Bronchial epithelial cell (primary cell): ENCODE results near the gene STK40. TPM values are rescaled to one million over a fixed set of nuclear protein-coding genes. Genes with fewer than 3 reads are reported as not detected.

Experiments
- DNase-seq: peaks from one replicate; pipeline ENCODE4 v3.0.0-alpha.2; 2010; ENCODE audit warnings: low read depth
- FAIRE-seq: peaks from 2 replicates; lab custom pipeline; 2011; peaks lifted over from hg19 to GRCh38; lab: Jason Lieb, UNC
- H3K27me3 ChIP-seq: 2 replicates; pipeline ENCODE4 v1.5.1; 2011; ENCODE audit warnings: low read length; ENCODE audit not compliant: control insufficient read depth, insufficient read depth
- H3K36me3 ChIP-seq: 2 replicates; pipeline ENCODE4 v1.5.1; 2011; ENCODE audit warnings: low read length; ENCODE audit not compliant: control insufficient read depth, insufficient read depth
- H3K4me3 ChIP-seq: 2 replicates; pipeline ENCODE4 v1.5.1; 2011; ENCODE audit warnings: mild to moderate bottlenecking, low read depth, low read length, control low read depth
- total RNA-seq: library from RNA; depleted of rRNA; stranded (reverse); fragments of >200 nt; gene quantifications from 2 replicates; pipeline ENCODE4 v1.2.1, GENCODE V29; 2014
- TF ChIP-seq, protein P1 (sequence below): IDR thresholded peaks from 2 replicates; pipeline ENCODE4 v1.5.1; 2011; ENCODE audit warnings: mild to moderate bottlenecking, moderate library complexity, low read length, control low read depth, inconsistent platforms; ENCODE audit not compliant: insufficient read depth, severe bottlenecking

The STK40 gene
- total RNA-seq, 1 donor from 2014 or later = 9.0 TPM

DNA sequence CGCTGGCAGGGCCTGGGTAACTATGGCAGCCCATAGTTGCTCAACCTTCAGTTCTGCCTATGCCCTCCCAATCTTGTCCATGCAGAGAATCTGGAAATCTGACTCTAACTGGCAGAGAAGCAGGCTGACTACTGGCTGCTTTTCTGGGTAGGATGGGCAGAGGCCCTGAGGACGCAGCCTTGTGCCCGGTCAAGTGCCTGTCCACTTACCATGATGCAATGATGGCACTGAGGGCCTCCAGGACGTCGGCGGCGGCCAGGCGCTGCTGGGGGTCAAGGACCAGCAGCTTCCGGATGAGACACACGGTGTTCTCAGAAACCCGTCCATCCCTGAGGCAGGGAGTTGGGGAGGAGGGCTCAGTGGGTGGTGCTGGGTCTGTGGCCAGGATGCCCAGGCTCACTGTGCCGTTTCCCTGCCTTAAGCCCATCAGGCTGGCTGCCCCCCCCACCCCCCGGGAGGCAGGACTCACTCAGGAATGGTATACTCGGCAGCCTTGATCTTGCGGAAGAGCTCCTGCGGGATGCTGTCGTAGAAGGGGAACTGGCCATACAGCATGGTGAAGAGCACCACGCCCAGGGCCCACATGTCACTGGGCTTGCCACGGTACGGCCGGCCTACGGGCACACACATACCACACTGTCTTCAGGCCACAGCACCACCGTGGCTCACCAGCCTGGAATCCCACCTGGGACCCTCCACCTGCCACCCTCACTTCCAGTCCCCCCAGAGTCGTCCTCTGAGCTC lies 41.9 kb downstream of the STK40 start:
- TF ChIP-seq, protein P1, sequence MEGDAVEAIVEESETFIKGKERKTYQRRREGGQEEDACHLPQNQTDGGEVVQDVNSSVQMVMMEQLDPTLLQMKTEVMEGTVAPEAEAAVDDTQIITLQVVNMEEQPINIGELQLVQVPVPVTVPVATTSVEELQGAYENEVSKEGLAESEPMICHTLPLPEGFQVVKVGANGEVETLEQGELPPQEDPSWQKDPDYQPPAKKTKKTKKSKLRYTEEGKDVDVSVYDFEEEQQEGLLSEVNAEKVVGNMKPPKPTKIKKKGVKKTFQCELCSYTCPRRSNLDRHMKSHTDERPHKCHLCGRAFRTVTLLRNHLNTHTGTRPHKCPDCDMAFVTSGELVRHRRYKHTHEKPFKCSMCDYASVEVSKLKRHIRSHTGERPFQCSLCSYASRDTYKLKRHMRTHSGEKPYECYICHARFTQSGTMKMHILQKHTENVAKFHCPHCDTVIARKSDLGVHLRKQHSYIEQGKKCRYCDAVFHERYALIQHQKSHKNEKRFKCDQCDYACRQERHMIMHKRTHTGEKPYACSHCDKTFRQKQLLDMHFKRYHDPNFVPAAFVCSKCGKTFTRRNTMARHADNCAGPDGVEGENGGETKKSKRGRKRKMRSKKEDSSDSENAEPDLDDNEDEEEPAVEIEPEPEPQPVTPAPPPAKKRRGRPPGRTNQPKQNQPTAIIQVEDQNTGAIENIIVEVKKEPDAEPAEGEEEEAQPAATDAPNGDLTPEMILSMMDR = no peak
- no peak for DNase-seq
- FAIRE-seq = peak; percentile 66
- Histone ChIP-seq H3K36me3 (peaks cover 59% of the 10 kb centered on the region), H3K27me3 (no peaks in the 10 kb centered on the region), H3K4me3 (no peak overlapping the region)

DNA sequence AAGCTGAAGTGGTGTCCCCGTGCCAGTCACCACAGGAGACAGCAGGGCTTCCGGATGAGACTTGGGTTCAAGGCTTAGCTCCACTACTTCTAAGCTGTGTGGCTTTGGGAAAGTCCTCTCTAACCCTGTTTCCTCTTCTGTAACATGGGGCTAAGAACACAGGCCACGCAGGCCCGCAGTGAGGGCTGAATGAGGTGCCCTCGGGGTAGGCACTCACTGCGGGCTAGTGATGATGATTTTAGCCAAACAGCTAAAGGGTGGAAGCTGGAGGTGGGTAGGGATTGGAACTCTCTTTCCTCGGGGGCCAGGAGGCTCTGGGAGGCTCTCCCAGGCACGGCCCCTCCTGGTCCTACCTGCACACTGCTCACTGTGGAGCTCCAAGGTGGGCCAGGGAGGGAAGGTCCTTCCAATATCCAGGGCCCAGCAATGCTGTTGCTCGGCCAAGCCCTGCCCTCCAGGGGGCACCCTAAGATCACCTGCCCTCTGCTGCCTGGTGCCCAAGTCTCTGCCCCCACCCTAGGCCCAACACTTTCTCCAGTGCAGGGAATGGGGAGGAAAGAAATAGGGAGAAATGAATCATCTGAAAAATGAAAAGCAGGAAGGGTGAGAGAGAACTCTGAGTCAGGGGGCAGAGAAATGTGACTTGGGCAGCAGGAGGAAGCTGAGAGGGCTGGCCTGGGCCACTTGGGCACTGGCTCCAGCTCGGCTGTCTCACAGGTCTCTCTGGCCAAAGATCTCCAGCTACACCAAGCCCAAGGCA lies 43.1 kb downstream of the STK40 start:
- Histone ChIP-seq H3K27me3 (no peaks in the 10 kb centered on the region), H3K36me3 (peaks cover 48% of the 10 kb centered on the region), H3K4me3 (no peak overlapping the region)
- peak; percentile 82 for DNase-seq
- TF ChIP-seq, protein P1 = peak; percentile 80
- FAIRE-seq = peak; percentile 75

DNA sequence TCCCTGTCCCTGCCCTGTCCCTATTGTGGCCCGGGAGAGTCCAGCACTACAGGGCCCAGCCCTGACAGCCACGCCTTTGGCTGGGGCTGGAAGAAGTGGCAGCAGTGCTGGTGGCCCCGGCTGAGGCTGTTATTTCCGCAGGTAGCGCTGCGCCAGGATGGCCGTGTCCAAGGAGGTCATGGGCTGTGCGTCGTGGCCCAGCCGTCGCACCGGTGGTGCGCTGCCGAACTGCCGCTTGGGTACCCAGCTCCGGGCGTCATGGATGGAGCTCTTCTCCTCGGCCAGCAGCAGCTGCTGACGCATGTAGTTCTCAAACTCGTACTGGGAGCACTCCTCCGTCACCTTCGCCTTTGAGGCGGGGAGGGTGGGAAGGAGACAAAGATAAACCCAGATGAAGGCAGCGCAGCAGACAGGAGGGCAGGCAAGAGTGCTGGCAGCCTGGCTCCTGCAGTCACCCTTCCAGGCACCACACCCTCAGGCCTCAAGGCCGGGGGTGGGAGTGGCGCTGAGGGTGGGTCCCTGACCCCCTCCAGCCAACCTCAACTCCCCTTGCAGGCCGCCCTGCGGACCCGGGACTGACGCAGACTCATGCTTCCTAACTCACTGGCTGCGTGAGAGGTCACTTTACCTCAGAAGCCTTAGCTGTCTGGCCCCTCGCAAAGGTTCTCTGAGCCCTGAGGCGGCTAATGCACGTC lies 44.0 kb downstream of the STK40 start:
- Histone ChIP-seq H3K4me3 (no peak overlapping the region), H3K36me3 (peaks cover 42% of the 10 kb centered on the region), H3K27me3 (no peaks in the 10 kb centered on the region)
- DNase-seq (no peak), FAIRE-seq (no peak)
- TF ChIP-seq, protein P1 = no peak

DNA sequence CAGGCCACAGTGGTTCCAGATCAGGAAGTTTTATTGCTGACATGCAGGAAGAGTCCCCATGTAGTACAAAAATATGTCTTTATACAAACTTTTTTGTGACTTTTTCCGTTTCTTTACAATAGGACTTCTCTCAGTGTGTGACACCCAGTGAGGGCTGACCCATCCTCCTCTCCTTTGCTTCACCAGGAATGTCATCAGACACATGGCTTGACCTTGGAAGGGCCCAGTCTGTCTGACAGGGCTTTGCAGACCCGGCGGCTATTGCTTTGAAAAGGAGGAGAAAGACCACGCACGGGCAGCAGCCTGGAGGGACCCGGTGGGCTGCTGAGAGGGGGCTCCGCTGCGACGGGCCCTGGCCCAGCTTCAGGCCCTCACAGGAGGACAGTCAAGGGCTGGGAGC lies 46.1 kb downstream of the STK40 start:
- Histone ChIP-seq H3K27me3 (no peaks in the 10 kb centered on the region), H3K36me3 (peaks cover 28% of the 10 kb centered on the region), H3K4me3 (no peak overlapping the region)
- TF ChIP-seq, protein P1 = no peak
- DNase-seq (no peak), FAIRE-seq (no peak)

DNA sequence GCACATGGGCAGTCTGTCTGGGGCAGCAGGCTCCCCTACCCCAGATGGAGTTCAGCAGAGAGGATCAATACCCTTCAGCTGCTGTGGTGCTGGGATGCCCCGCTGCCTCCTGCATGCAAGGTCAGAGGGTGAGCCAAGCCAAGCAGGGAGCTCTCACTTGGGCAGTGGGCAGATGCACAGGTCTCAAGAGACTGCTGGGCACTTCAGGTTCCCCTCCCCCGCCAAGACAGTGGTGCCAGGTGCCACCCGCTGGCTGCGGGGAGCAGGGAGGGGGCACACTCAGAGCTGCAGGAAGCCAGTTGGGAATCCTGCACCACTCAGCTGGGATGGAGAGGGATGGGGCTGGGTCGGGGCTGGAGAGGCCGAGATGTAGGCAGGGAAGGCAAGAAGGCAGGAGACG lies 46.5 kb downstream of the STK40 start:
- Histone ChIP-seq H3K27me3 (no peaks in the 10 kb centered on the region), H3K4me3 (no peak overlapping the region), H3K36me3 (peaks cover 25% of the 10 kb centered on the region)
- FAIRE-seq (no peak), DNase-seq (no peak)
- TF ChIP-seq, protein P1 = no peak
